ENCODE measurements around the gene ZCCHC4. TPM values are rescaled to one million over a fixed set of nuclear protein-coding genes. Genes with fewer than 3 reads are reported as not detected.

ZCCHC4 gene, protein sequence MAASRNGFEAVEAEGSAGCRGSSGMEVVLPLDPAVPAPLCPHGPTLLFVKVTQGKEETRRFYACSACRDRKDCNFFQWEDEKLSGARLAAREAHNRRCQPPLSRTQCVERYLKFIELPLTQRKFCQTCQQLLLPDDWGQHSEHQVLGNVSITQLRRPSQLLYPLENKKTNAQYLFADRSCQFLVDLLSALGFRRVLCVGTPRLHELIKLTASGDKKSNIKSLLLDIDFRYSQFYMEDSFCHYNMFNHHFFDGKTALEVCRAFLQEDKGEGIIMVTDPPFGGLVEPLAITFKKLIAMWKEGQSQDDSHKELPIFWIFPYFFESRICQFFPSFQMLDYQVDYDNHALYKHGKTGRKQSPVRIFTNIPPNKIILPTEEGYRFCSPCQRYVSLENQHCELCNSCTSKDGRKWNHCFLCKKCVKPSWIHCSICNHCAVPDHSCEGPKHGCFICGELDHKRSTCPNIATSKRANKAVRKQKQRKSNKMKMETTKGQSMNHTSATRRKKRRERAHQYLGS
- 10 to 100 TPM in 3 of 4 donors, 1 to 10 TPM in 1; 6.9 to 14.2 (median 12.4) TPM for total RNA-seq

GRCh38 chr4:25312496-25313200 is at the start of gene ZCCHC4:
Gene ZCCHC4, plus strand, starts transcription at chr4:25312774. Its CDS starts 36 bp downstream, at chr4:25312810.
- peak within 1 kb of the TSS; percentile 70 to 84 (median 74) for H3K4me3 ChIP-seq
- H3K9me3 ChIP-seq, result no peaks in the 10 kb centered on the region
- H3K36me3 ChIP-seq, result no peaks in the 10 kb centered on the region
- in situ Hi-C loops (cut with MboI; ENCODE audit: low sequenced_read_pairs in 4 of 4) (loop anchor here in 2 of 4 donors (10.0 to 25.0 kb wide), 2 partner anchors 148 to 150 kb away; partner anchors contain the start of gene SEPSECS (in 2 of the 2)), intact Hi-C loops (cut with DNase I; ENCODE audit: low total_unique reads) (loop anchor here (1.0 kb wide), 3 partner anchors 65 to 152 kb away; partner anchors contain the start of genes ANAPC4, PI4K2B and SEPSECS)
- ATAC-seq (peak; percentile 96 to 99), DNase-seq (peak; percentile 68 to 84)
- peaks cover 5 to 8% of the 10 kb centered on the region in 2 donors for H3K4me1 ChIP-seq
- H3K27ac ChIP-seq, result peak within 1 kb of the TSS; percentile 64 to 78 (median 73)
- no peaks in the 10 kb centered on the region for H3K27me3 ChIP-seq
- no peak for TF ChIP-seq POLR2A (IDR thresholded peaks at IDR 0.05)
- TF ChIP-seq, protein P1, sequence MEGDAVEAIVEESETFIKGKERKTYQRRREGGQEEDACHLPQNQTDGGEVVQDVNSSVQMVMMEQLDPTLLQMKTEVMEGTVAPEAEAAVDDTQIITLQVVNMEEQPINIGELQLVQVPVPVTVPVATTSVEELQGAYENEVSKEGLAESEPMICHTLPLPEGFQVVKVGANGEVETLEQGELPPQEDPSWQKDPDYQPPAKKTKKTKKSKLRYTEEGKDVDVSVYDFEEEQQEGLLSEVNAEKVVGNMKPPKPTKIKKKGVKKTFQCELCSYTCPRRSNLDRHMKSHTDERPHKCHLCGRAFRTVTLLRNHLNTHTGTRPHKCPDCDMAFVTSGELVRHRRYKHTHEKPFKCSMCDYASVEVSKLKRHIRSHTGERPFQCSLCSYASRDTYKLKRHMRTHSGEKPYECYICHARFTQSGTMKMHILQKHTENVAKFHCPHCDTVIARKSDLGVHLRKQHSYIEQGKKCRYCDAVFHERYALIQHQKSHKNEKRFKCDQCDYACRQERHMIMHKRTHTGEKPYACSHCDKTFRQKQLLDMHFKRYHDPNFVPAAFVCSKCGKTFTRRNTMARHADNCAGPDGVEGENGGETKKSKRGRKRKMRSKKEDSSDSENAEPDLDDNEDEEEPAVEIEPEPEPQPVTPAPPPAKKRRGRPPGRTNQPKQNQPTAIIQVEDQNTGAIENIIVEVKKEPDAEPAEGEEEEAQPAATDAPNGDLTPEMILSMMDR (IDR thresholded peaks at IDR 0.05 in 4 of 5, conservative IDR thresholded peaks at IDR 0.05 in 1 of 5), result peak; percentile 72 to 99 (median 93)

GRCh38 chr4:25271866-25272265 is 40.7 kb upstream of the ZCCHC4 start:
- no peak for DNase-seq
- Histone ChIP-seq H3K9me3 (no peaks in the 10 kb centered on the region), H3K4me3 (no peak overlapping the region), H3K27me3 (no peaks in the 10 kb centered on the region), H3K27ac (no peak overlapping the region), H3K36me3 (no peaks in the 10 kb centered on the region), H3K4me1 (no peaks in the 10 kb centered on the region)
- intact Hi-C loops (cut with DNase I; ENCODE audit: low total_unique reads) (no loop called here), in situ Hi-C loops (cut with MboI; ENCODE audit: low sequenced_read_pairs in 4 of 4) (no loop called here)
- ATAC-seq, result no peak
- TF ChIP-seq POLR2A (IDR thresholded peaks at IDR 0.05), result no peak
- TF ChIP-seq, protein P1 (IDR thresholded peaks at IDR 0.05 in 4 of 5, conservative IDR thresholded peaks at IDR 0.05 in 1 of 5), result no peak

DNA sequence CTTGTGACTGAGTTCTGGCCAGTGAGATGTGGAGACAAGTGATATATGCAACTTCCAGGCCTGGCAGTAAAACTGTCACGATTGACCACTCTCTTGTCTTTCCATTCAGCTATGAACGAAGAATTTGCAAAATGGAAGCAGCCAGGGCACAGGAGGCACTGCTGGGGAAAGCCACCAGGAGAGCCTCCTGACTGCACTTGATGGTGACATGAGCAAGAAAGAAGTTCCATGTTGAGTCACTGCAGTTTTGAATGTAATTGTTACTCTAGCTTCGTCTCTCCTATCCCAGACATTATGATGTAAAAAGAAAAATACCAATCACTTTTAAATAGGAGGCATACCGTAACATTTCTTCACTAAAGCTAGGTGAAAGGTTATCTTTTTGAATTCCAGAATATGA is 32.4 kb upstream of the ZCCHC4 start:
- in situ Hi-C loops (cut with MboI; ENCODE audit: low sequenced_read_pairs in 4 of 4), result no loop called here
- DNase-seq (no peak), ATAC-seq (no peak)
- TF ChIP-seq, protein P1 (IDR thresholded peaks at IDR 0.05 in 4 of 5, conservative IDR thresholded peaks at IDR 0.05 in 1 of 5), result no peak
- no peak for TF ChIP-seq POLR2A (IDR thresholded peaks at IDR 0.05)
- Histone ChIP-seq H3K36me3 (peaks cover 0 to 8% of the 10 kb centered on the region in 2 donors), H3K9me3 (no peaks in the 10 kb centered on the region), H3K27ac (no peak overlapping the region), H3K4me1 (no peaks in the 10 kb centered on the region), H3K27me3 (no peaks in the 10 kb centered on the region), H3K4me3 (no peak overlapping the region)
- intact Hi-C loops (cut with DNase I; ENCODE audit: low total_unique reads), result no loop called here

DNA sequence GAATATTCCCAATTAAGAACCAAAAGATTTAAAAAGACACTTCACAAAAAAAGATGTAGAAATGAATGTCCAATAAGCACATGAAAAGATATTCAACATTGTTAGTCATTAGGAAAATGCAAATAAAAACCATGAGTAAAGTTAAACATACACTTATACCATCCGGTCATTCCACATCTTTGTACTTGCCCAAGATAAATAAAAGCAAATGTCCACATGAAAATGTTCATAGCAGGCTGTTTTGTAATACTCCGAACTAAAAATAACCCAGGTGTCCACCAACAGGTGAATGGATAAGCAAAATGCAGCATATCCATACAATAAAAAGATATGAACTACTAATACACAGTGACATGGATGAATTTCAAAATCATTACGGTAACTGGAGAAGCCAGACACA is 28.6 kb upstream of the ZCCHC4 start:
- Histone ChIP-seq H3K4me3 (no peak overlapping the region), H3K4me1 (no peaks in the 10 kb centered on the region), H3K27ac (no peak overlapping the region), H3K9me3 (no peaks in the 10 kb centered on the region), H3K27me3 (no peaks in the 10 kb centered on the region), H3K36me3 (no peaks in the 10 kb centered on the region)
- TF ChIP-seq POLR2A (IDR thresholded peaks at IDR 0.05), result no peak
- TF ChIP-seq, protein P1 (IDR thresholded peaks at IDR 0.05 in 4 of 5, conservative IDR thresholded peaks at IDR 0.05 in 1 of 5), result no peak
- in situ Hi-C loops (cut with MboI; ENCODE audit: low sequenced_read_pairs in 4 of 4) (no loop called here), intact Hi-C loops (cut with DNase I; ENCODE audit: low total_unique reads) (no loop called here)
- no peak for ATAC-seq
- DNase-seq, result no peak

Measured in gastrocnemius medialis (tissue), 4 donors.